ENCODE measurements around the gene CTSH. TPM values are rescaled to one million over a fixed set of nuclear protein-coding genes. Genes with fewer than 3 reads are reported as not detected.

Gene CTSH
- total and polyA plus RNA-seq, 2 donors: 110 to 156 TPM

GRCh38 chr15:78968114-78968513, 23.3 kb upstream of the CTSH start:
- no peaks in the 10 kb centered on the region for H3K4me1 ChIP-seq (ENCODE audit: control insufficient read depth in 2 of 2, insufficient read depth in 2 of 2, low read length in 2 of 2)
- H3K27me3 ChIP-seq (ENCODE audit: control insufficient read depth in 2 of 2, insufficient read depth in 1 of 2, low read length in 1 of 2): no peaks in the 10 kb centered on the region
- 96% methylated on average over 2 of the region's 2 CpGs for WGBS
- H3K9me3 ChIP-seq (ENCODE audit: control insufficient read depth in 2 of 2, insufficient read depth in 1 of 2, low read length in 1 of 2): no peaks in the 10 kb centered on the region
- no peaks in the 10 kb centered on the region for H3K36me3 ChIP-seq (ENCODE audit: control insufficient read depth in 2 of 2, insufficient read depth in 2 of 2, low read length in 1 of 2)
- H3K4me3 ChIP-seq (ENCODE audit: low read length in 2 of 2): no peak overlapping the region
- H3K27ac ChIP-seq (ENCODE audit: low read depth in 1 of 2, low read length in 1 of 2): no peak overlapping the region
- no peak for DNase-seq (ENCODE audit: low read depth in 6 of 9, low spot score in 9 of 9)

DNA sequence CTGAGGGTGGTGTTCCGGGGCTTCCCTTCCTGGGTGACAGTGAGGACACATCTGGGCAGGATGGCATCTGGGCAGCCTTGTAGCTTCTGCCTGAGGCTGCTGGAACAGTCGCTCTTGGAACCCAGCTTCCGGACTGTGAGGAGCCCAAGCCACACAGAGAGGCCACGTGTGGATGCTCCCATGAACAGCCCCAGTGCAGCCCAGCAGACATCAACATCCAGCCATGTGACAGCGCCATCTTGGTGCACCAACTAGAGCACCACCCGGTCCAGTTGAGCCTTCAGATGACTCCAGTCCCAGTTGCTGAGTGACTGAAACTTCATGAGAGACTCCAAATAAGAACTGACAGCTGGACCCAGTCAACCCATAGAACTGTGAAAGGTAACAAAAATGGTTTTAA, 15.5 kb upstream of the CTSH start:
- no peaks in the 10 kb centered on the region for H3K27me3 ChIP-seq (ENCODE audit: control insufficient read depth in 2 of 2, insufficient read depth in 1 of 2, low read length in 1 of 2)
- H3K4me1 ChIP-seq (ENCODE audit: control insufficient read depth in 2 of 2, insufficient read depth in 2 of 2, low read length in 2 of 2): no peaks in the 10 kb centered on the region
- H3K9me3 ChIP-seq (ENCODE audit: control insufficient read depth in 2 of 2, insufficient read depth in 1 of 2, low read length in 1 of 2): peaks cover 0 to 3% of the 10 kb centered on the region in 2 donors
- no peaks in the 10 kb centered on the region for H3K36me3 ChIP-seq (ENCODE audit: control insufficient read depth in 2 of 2, insufficient read depth in 2 of 2, low read length in 1 of 2)
- 97% methylated on average over 6 of the region's 6 CpGs for WGBS
- no peak overlapping the region for H3K4me3 ChIP-seq (ENCODE audit: low read length in 2 of 2)
- no peak overlapping the region for H3K27ac ChIP-seq (ENCODE audit: low read depth in 1 of 2, low read length in 1 of 2)
- DNase-seq (ENCODE audit: low read depth in 6 of 9, low spot score in 9 of 9): no peak

- H3K36me3 ChIP-seq (ENCODE audit: control insufficient read depth in 2 of 2, insufficient read depth in 2 of 2, low read length in 1 of 2): no peaks in the 10 kb centered on the region
- no peak overlapping the region for H3K27ac ChIP-seq (ENCODE audit: low read depth in 1 of 2, low read length in 1 of 2)
- H3K4me1 ChIP-seq (ENCODE audit: control insufficient read depth in 2 of 2, insufficient read depth in 2 of 2, low read length in 2 of 2): no peaks in the 10 kb centered on the region
- peaks cover 0 to 3% of the 10 kb centered on the region in 2 donors for H3K9me3 ChIP-seq (ENCODE audit: control insufficient read depth in 2 of 2, insufficient read depth in 1 of 2, low read length in 1 of 2)
- H3K27me3 ChIP-seq (ENCODE audit: control insufficient read depth in 2 of 2, insufficient read depth in 1 of 2, low read length in 1 of 2): no peaks in the 10 kb centered on the region
- H3K4me3 ChIP-seq (ENCODE audit: low read length in 2 of 2): no peak overlapping the region
- no peak for DNase-seq (ENCODE audit: low read depth in 6 of 9, low spot score in 9 of 9)
- WGBS: 95% methylated on average over 10 of the region's 10 CpGs
These were observed 14.5 kb upstream of the CTSH start for GRCh38 chr15:78959360-78959759.

DNA sequence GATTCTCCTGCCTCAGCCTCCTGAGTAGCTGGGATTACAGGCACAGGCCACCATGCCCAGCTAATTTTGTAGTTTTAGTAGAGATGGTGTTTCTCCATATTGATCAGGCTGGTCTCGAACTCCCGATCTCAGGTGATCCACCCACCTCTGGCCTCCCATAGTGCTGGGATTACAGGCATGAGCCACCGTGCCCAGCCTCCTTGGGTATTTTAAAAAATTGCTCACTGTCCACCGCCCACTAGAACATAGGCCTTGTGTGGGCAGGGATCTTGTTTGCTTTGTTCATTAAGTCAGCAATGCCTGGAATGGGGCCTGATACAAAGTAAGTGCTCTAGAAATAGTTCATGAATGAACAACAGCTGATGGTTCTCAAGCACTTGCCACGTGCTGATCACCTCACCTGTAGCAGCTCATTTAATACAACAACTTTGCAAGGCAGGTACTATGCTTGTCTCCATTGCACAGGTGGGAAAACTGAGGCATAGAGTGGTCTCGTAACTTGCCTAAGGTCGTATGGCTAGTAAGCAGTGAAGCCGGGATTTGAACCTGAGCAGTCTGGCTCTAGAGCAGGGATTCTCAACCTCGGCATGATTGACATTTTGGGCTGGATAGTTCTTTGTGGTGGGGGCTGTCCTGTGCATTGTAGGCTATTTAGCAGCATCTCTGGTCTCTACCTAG, 12.7 kb upstream of the CTSH start:
- H3K36me3 ChIP-seq (ENCODE audit: control insufficient read depth in 2 of 2, insufficient read depth in 2 of 2, low read length in 1 of 2): no peaks in the 10 kb centered on the region
- H3K4me1 ChIP-seq (ENCODE audit: control insufficient read depth in 2 of 2, insufficient read depth in 2 of 2, low read length in 2 of 2): no peaks in the 10 kb centered on the region
- 90% methylated on average over 9 of the region's 9 CpGs for WGBS
- H3K27ac ChIP-seq (ENCODE audit: low read depth in 1 of 2, low read length in 1 of 2): no peak overlapping the region
- no peak for DNase-seq (ENCODE audit: low read depth in 6 of 9, low spot score in 9 of 9)
- no peak overlapping the region for H3K4me3 ChIP-seq (ENCODE audit: low read length in 2 of 2)
- peaks cover 0 to 3% of the 10 kb centered on the region in 2 donors for H3K9me3 ChIP-seq (ENCODE audit: control insufficient read depth in 2 of 2, insufficient read depth in 1 of 2, low read length in 1 of 2)
- H3K27me3 ChIP-seq (ENCODE audit: control insufficient read depth in 2 of 2, insufficient read depth in 1 of 2, low read length in 1 of 2): no peaks in the 10 kb centered on the region

GRCh38 chr15:78956937-78957336, 12.1 kb upstream of the CTSH start:
- Histone ChIP-seq H3K9me3 (ENCODE audit: control insufficient read depth in 2 of 2, insufficient read depth in 1 of 2, low read length in 1 of 2) (peaks cover 0 to 3% of the 10 kb centered on the region in 2 donors), H3K27me3 (ENCODE audit: control insufficient read depth in 2 of 2, insufficient read depth in 1 of 2, low read length in 1 of 2) (no peaks in the 10 kb centered on the region), H3K27ac (ENCODE audit: low read depth in 1 of 2, low read length in 1 of 2) (no peak overlapping the region), H3K36me3 (ENCODE audit: control insufficient read depth in 2 of 2, insufficient read depth in 2 of 2, low read length in 1 of 2) (no peaks in the 10 kb centered on the region), H3K4me3 (ENCODE audit: low read length in 2 of 2) (no peak overlapping the region), H3K4me1 (ENCODE audit: control insufficient read depth in 2 of 2, insufficient read depth in 2 of 2, low read length in 2 of 2) (no peaks in the 10 kb centered on the region)
- 86% methylated on average over 1 of the region's 1 CpG for WGBS
- no peak for DNase-seq (ENCODE audit: low read depth in 6 of 9, low spot score in 9 of 9)

GRCh38 chr15:78955355-78955754, 10.5 kb upstream of the CTSH start:
- DNase-seq (ENCODE audit: low read depth in 6 of 9, low spot score in 9 of 9): no peak
- no peaks in the 10 kb centered on the region for H3K27me3 ChIP-seq (ENCODE audit: control insufficient read depth in 2 of 2, insufficient read depth in 1 of 2, low read length in 1 of 2)
- H3K27ac ChIP-seq (ENCODE audit: low read depth in 1 of 2, low read length in 1 of 2): no peak overlapping the region
- H3K9me3 ChIP-seq (ENCODE audit: control insufficient read depth in 2 of 2, insufficient read depth in 1 of 2, low read length in 1 of 2): peaks cover 0 to 3% of the 10 kb centered on the region in 2 donors
- 99% methylated on average over 5 of the region's 5 CpGs for WGBS
- no peaks in the 10 kb centered on the region for H3K36me3 ChIP-seq (ENCODE audit: control insufficient read depth in 2 of 2, insufficient read depth in 2 of 2, low read length in 1 of 2)
- H3K4me1 ChIP-seq (ENCODE audit: control insufficient read depth in 2 of 2, insufficient read depth in 2 of 2, low read length in 2 of 2): no peaks in the 10 kb centered on the region
- no peak overlapping the region for H3K4me3 ChIP-seq (ENCODE audit: low read length in 2 of 2)

DNA sequence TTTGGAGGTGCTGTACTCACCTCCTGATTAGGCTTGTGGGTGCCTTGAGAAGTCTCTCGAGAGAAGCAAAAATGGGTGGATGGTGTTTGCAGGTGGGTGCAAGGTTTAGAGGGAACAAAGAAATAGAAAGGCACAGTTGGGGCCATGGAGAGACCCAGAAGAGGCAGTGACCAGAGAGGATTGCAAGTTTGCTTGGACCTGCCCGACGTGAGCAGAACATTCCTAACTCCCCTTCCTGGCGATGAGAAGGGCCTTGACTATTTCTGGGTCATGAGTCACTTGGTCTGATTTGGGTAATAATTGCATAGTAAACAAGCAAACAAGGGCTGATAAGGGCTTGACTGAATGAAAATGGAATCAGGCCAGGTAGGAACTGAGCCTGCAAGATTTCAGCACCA, 7.0 kb upstream of the CTSH start:
- 95% methylated on average over 4 of the region's 4 CpGs for WGBS
- no peak overlapping the region for H3K4me3 ChIP-seq (ENCODE audit: low read length in 2 of 2)
- DNase-seq (ENCODE audit: low read depth in 6 of 9, low spot score in 9 of 9): no peak

GRCh38 chr15:78950902-78951840, 6.3 kb upstream of the CTSH start:
- WGBS: 49% methylated on average over 10 of the region's 10 CpGs
- H3K4me1 ChIP-seq (ENCODE audit: control insufficient read depth in 2 of 2, insufficient read depth in 2 of 2, low read length in 2 of 2): no peaks in the 10 kb centered on the region
- H3K27me3 ChIP-seq (ENCODE audit: control insufficient read depth in 2 of 2, insufficient read depth in 1 of 2, low read length in 1 of 2): no peaks in the 10 kb centered on the region
- no peak overlapping the region for H3K27ac ChIP-seq (ENCODE audit: low read depth in 1 of 2, low read length in 1 of 2)
- no peak for DNase-seq (ENCODE audit: low read depth in 6 of 9, low spot score in 9 of 9)
- H3K36me3 ChIP-seq (ENCODE audit: control insufficient read depth in 2 of 2, insufficient read depth in 2 of 2, low read length in 1 of 2): no peaks in the 10 kb centered on the region
- H3K4me3 ChIP-seq (ENCODE audit: low read length in 2 of 2): no peak overlapping the region
- no peaks in the 10 kb centered on the region for H3K9me3 ChIP-seq (ENCODE audit: control insufficient read depth in 2 of 2, insufficient read depth in 1 of 2, low read length in 1 of 2)

More for the DNA sequence above, 7.0 kb upstream of the CTSH start:
- no peaks in the 10 kb centered on the region for H3K9me3 ChIP-seq (ENCODE audit: control insufficient read depth in 2 of 2, insufficient read depth in 1 of 2, low read length in 1 of 2)
- no peaks in the 10 kb centered on the region for H3K36me3 ChIP-seq (ENCODE audit: control insufficient read depth in 2 of 2, insufficient read depth in 2 of 2, low read length in 1 of 2)
- H3K27me3 ChIP-seq (ENCODE audit: control insufficient read depth in 2 of 2, insufficient read depth in 1 of 2, low read length in 1 of 2): no peaks in the 10 kb centered on the region
- no peaks in the 10 kb centered on the region for H3K4me1 ChIP-seq (ENCODE audit: control insufficient read depth in 2 of 2, insufficient read depth in 2 of 2, low read length in 2 of 2)
- H3K27ac ChIP-seq (ENCODE audit: low read depth in 1 of 2, low read length in 1 of 2): no peak overlapping the region

GRCh38 chr15:78950343-78950742, 5.5 kb upstream of the CTSH start:
- Histone ChIP-seq H3K4me1 (ENCODE audit: control insufficient read depth in 2 of 2, insufficient read depth in 2 of 2, low read length in 2 of 2) (peaks cover 0 to under 1% of the 10 kb centered on the region in 2 donors), H3K36me3 (ENCODE audit: control insufficient read depth in 2 of 2, insufficient read depth in 2 of 2, low read length in 1 of 2) (no peaks in the 10 kb centered on the region), H3K4me3 (ENCODE audit: low read length in 2 of 2) (no peak overlapping the region), H3K27ac (ENCODE audit: low read depth in 1 of 2, low read length in 1 of 2) (no peak overlapping the region), H3K9me3 (ENCODE audit: control insufficient read depth in 2 of 2, insufficient read depth in 1 of 2, low read length in 1 of 2) (no peaks in the 10 kb centered on the region), H3K27me3 (ENCODE audit: control insufficient read depth in 2 of 2, insufficient read depth in 1 of 2, low read length in 1 of 2) (no peaks in the 10 kb centered on the region)
- DNase-seq (ENCODE audit: low read depth in 6 of 9, low spot score in 9 of 9): no peak
- WGBS: 98% methylated on average over 9 of the region's 9 CpGs
